ENCODE data around the gene SLC44A2. TPM values are rescaled to one million over a fixed set of nuclear protein-coding genes. Genes with fewer than 3 reads are reported as not detected.

SLC44A2 gene
- total and polyA plus RNA-seq, 2 of the 13 experiments (the other 11 are each of a cell fraction or from before 2014, with no cell fraction given) = 2.4 to 5.6 TPM

GRCh38 chr19:10580979-10581631, 44.2 kb upstream of the SLC44A2 start (continued):
- TF ChIP-seq MLXIP (CRISPR knock-in tag; IDR thresholded peaks at IDR 0.05; ENCODE audit: borderline replicate concordance) (no peak), ZBTB2 (CRISPR knock-in tag; IDR thresholded peaks at IDR 0.05; ENCODE audit: low read depth) (no peak), SALL1 (CRISPR knock-in tag; IDR thresholded peaks at IDR 0.05) (peak; percentile 64), ELF3 (CRISPR knock-in tag; IDR thresholded peaks at IDR 0.05) (no peak), ZNF282 (IDR thresholded peaks at IDR 0.05; ENCODE audit: partially characterized antibody) (no peak), CAMTA2 (CRISPR knock-in tag; IDR thresholded peaks at IDR 0.05; ENCODE audit: borderline replicate concordance) (no peak), TBL1XR1 (IDR thresholded peaks at IDR 0.05; ENCODE audit: borderline replicate concordance, low read length, partially characterized antibody) (no peak), FOXA1 (IDR thresholded peaks at IDR 0.05) (no peak), FOXA1 (CRISPR knock-in tag; IDR thresholded peaks at IDR 0.05) (no peak), ZNF7 (CRISPR knock-in tag; IDR thresholded peaks at IDR 0.05) (no peak), ZNF850 (CRISPR knock-in tag; conservative IDR thresholded peaks at IDR 0.05) (no peak), TEAD3 (CRISPR knock-in tag; optimal IDR thresholded peaks at IDR 0.05; ENCODE audit: borderline replicate concordance) (peak; percentile 60), ZBTB21 (CRISPR knock-in tag; IDR thresholded peaks at IDR 0.05) (no peak), HIC2 (CRISPR knock-in tag; IDR thresholded peaks at IDR 0.05; ENCODE audit: low read depth) (no peak), GLMP (CRISPR knock-in tag; IDR thresholded peaks at IDR 0.05; ENCODE audit: borderline replicate concordance) (no peak; the same call in 1 of the 2 replicates), SALL2 (CRISPR knock-in tag; IDR thresholded peaks at IDR 0.05) (no peak), ZNF883 (CRISPR knock-in tag; IDR thresholded peaks at IDR 0.05; ENCODE audit: not compliant biosample characterization) (peak; percentile 18), FOXK1 (CRISPR knock-in tag; IDR thresholded peaks at IDR 0.05; ENCODE audit: borderline replicate concordance, low read depth) (no peak), SSRP1 (CRISPR knock-in tag; IDR thresholded peaks at IDR 0.05) (no peak), ZNF782 (CRISPR knock-in tag; IDR thresholded peaks at IDR 0.05; ENCODE audit: borderline replicate concordance) (no peak), MIER3 (CRISPR knock-in tag; IDR thresholded peaks at IDR 0.05; ENCODE audit: borderline replicate concordance) (0 out of 2 replicates have a peak, but pooled peaks have one; percentile 19), ZNF337 (CRISPR knock-in tag; IDR thresholded peaks at IDR 0.05; ENCODE audit: borderline replicate concordance, low read depth) (no peak), E2F5 (CRISPR knock-in tag; conservative IDR thresholded peaks at IDR 0.05) (no peak)

All from HepG2 (cell line).